GM18517 (cell line): ENCODE results near the gene CEACAM6.

Source experiments
- ATAC-seq: cut with Tn5 transposase; IDR thresholded peaks from one replicate; pipeline ENCODE4 v1.9.1; 2021; ENCODE audit warnings: mild to moderate bottlenecking, moderate library complexity; ENCODE audit not compliant: unreplicated experiment

The CEACAM6 gene

GRCh38 chr19:41795031-41795461 is 39.7 kb downstream of the CEACAM6 start:
- no peak for ATAC-seq

- no peak for ATAC-seq
These were observed 41.0 kb downstream of the CEACAM6 start, which contains the start of gene CEACAM3 for GRCh38 chr19:41796362-41796761. TSS of gene CEACAM3 (plus strand) at chr19:41796587. CDS start at chr19:41796678, 91 bp downstream.

- no peak for ATAC-seq
These were observed 41.6 kb downstream of the CEACAM6 start for GRCh38 chr19:41796901-41797300.

- ATAC-seq, result no peak
These were observed 44.2 kb downstream of the CEACAM6 start for GRCh38 chr19:41799444-41800000.

GRCh38 chr19:41801031-41801430 is 45.7 kb downstream of the CEACAM6 start:
- ATAC-seq, result no peak

DNA sequence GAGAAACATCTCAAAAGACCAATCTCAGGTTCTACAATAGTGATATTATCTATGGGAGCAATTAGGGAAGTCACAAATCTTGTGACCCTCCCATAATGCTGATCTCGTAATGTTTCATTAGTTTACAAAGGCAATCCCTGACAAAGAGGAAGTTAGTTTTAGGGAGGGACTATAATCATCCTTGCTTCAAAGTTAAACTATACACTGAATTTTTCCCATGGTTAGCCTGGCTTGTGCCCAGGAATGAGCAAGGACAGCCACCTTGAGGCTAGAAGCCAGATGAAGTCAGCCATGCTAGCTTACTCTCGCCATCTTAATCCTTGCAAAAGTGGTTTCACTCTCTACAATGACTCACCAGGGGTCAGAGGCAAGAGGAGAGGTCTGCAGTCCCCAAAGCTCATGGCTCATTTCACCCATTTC is 46.5 kb downstream of the CEACAM6 start:
- ATAC-seq, result no peak

DNA sequence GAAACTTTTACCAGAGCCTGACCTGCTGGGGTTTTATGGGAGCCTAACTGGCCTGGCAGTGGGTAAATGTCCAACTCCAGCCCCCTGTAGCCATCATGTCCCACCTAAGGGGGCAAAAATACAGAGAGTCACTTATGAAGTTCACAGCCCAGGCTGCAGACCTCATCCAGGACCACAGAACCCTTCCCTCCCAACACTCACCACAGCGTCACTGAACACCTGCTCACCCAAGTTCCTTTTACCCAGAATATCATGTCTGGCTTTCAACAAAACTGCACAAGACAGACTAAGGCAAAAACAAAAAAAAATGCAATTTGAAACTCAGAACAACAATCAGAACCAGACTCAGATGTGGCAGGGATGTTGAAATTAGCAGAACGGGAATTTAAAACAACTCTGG is 47.4 kb downstream of the CEACAM6 start:
- no peak for ATAC-seq

- ATAC-seq, result no peak
These were observed 49.0 kb downstream of the CEACAM6 start for GRCh38 chr19:41804336-41804735.

DNA sequence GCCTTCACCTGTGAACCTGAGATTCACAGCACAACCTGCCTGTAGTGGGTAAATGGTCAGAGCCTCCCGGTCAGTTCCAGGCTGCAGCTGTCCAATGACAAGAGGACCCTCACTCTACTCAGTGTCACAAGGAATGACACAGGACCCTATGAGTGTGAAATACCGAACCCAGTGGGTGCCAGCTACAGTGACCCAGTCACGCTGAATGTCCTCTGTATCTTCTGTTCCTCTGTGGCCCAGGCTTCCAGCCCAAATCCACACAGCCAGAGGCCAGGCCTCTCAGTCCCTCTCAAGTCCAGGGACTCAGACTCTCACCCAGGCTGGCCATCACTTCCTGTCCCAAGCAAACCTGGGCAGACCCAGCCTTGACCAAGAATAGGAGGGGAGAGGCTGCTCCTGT is 51.8 kb downstream of the CEACAM6 start:
- ATAC-seq, result no peak

- no peak for ATAC-seq
These were observed 53.6 kb downstream of the CEACAM6 start for GRCh38 chr19:41808663-41809566.

DNA sequence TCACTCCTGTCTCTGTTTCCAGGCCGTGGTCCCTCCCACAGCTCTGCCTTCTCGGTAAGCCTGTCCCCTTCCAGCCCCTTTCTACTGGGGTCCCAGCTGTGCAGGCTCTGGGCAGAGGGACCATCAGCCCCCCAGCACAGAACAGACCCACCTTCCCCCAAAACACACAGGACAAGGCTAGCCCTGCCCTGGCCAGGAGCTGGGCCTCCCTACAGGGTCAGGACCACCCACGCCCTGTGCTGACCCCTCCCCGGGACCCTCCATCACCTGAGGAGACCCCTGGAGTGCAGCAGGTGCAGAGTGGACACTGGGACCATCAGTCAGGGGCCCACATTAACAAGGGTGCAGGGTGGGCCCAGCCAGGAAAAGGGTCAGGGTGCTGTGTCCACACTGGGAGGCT is 55.0 kb downstream of the CEACAM6 start:
- no peak for ATAC-seq

GRCh38 chr19:41811036-41811435 is 55.7 kb downstream of the CEACAM6 start:
- no peak for ATAC-seq

GRCh38 chr19:41811981-41812380 is 56.7 kb downstream of the CEACAM6 start:
- no peak for ATAC-seq

GRCh38 chr19:41813911-41814310 is 58.6 kb downstream of the CEACAM6 start:
- no peak for ATAC-seq

DNA sequence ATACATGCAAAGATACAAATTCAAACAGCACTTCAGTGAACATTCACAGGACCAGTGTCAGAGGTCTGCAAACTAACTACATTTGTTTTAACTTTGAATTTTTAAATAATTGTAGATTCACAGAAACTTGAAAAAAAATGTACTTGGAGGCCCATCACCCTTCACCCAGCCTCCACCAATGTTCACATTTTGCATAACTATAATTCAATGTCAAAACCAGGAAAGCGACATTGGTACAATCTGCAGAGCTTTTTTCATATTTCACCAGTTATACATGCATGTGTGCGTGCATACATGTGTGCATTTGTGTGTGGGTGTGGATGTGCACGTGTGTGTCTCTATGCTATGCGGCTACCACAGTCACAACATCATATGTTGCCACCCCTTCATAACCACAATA is 60.0 kb downstream of the CEACAM6 start:
- no peak for ATAC-seq

DNA sequence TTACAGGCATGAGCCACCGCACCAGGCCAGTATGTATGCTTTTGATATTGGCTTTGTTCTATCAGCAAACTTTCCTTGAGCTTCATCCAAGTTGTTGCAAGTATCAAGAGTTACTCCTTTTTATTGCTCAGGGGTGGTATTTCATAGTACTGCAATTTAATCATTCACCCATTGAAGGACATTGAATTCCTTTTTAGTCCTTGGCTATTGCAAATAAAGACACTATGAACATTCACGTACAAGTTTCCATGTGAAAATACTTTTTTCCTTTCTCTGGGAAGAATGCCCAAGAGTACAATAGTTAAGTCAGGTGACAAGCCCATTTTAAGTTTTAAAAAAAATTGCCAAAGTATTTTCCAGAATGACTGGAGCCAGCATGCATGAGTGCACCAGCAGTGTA is 61.4 kb downstream of the CEACAM6 start:
- no peak for ATAC-seq

DNA sequence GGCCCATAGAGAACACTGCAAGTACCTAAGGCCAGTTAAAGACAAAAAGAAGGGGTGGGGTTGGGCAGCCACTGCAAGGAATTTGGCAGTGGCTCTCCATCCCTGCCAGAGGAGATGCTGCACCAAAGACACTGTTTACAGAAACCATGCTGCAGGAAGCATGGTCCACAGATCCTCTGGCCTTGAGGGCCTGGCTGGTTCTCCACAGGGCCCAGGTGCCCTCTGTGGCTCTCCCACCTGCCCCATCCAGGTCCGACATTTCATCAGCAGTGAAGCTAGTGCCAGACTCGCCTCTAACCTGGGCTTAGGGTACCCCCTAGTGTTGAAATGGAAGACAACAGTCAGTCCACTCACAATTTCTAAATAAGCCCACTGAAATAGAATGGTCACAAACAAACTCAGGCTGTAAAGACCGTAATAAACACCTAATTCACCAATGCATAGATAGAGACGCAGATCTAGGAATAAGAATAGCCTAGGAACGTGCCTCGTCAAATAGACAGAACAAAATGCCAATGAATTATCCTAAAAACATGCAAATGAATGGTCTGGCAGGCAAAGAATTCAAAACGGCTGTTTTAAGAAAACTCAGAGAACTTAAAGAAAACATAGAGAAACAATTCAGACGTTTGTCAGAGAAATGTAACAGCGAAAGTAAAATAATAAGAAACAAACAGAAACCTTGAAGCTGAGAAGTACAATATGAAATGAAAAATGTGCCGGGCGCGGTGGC is 65.8 kb downstream of the CEACAM6 start:
- ATAC-seq, result no peak
